Kidney (tissue), 14 donors: Measurements from ENCODE around the gene BANF2. TPM values are rescaled to one million over a fixed set of nuclear protein-coding genes. Genes with fewer than 3 reads are reported as not detected.

Experiments
- DNase-seq, 5 donors: peaks; one replicate each; pipeline ENCODE4 v3.0.0-alpha.2; 2013 to 2020
- FAIRE-seq: peaks from 2 replicates; lab custom pipeline; 2012; peaks lifted over from hg19 to GRCh38; lab: Jason Lieb, UNC
- H3K27ac ChIP-seq, 2 donors: one replicate each; pipeline ENCODE4 v1.7.0; 2013; ENCODE audit warnings: low read depth in 2 of 2, low read length in 2 of 2, inconsistent platforms in 1 of 2
- H3K27me3 ChIP-seq: one replicate; pipeline ENCODE4 v1.7.1; 2013; ENCODE audit warnings: low read length, inconsistent platforms; ENCODE audit not compliant: control insufficient read depth, insufficient read depth
- H3K36me3 ChIP-seq, 3 donors: one replicate each; pipeline versions ENCODE4 v1.7.0 to v1.7.1; 2013; ENCODE audit warnings: low read length in 3 of 3, control low read depth in 1 of 3, inconsistent platforms in 1 of 3; ENCODE audit not compliant: insufficient read depth in 3 of 3, control insufficient read depth in 2 of 3
- H3K4me1 ChIP-seq, 3 donors: one replicate each; pipeline versions ENCODE4 v1.7.0 to v1.7.1; 2013; ENCODE audit warnings: low read length in 3 of 3, inconsistent platforms in 1 of 3, low read depth in 1 of 3; ENCODE audit not compliant: control insufficient read depth in 2 of 3, insufficient read depth in 2 of 3
- H3K4me3 ChIP-seq, 3 donors: one replicate each; pipeline versions ENCODE4 v1.7.0 to v1.8.1; 2013; ENCODE audit warnings: low read length in 3 of 3, control low read depth in 1 of 3, inconsistent platforms in 1 of 3
- H3K9ac ChIP-seq, 3 donors: one replicate each; pipeline versions ENCODE4 v1.7.0 to v1.7.1; 2013; ENCODE audit warnings: low read length in 3 of 3, control low read depth in 1 of 3, inconsistent platforms in 1 of 3
- H3K9me3 ChIP-seq, 3 donors: one replicate each; pipeline versions ENCODE4 v1.7.0 to v1.7.1; 2013; ENCODE audit warnings: low read length in 3 of 3, control low read depth in 1 of 3, inconsistent platforms in 1 of 3; ENCODE audit not compliant: control insufficient read depth in 2 of 3, insufficient read depth in 1 of 3
- CTCF ChIP-seq: IDR thresholded peaks from 3 replicates; pipeline ENCODE4 v1.5.1; 2012; ENCODE audit warnings: mild to moderate bottlenecking, moderate library complexity, borderline replicate concordance; ENCODE audit not compliant: insufficient read depth; ENCODE audit errors: extremely low read depth
- intact Hi-C: fragments of 100-400 bp; cut with DNase I; formaldehyde crosslinking; loops from one replicate; pipeline ENCODE4 v1.11.1; 2022
- polyA plus RNA-seq: library from polyadenylated mRNA; stranded (reverse); fragments of 350-450 nt; fragmentation: Illumina TruSeq; extraction: RNeasy Lipid Tissue Mini Kit (QIAGEN cat#74804); gene quantifications from one replicate; pipeline ENCODE4 v1.2.3, GENCODE V29; 2014; ENCODE audit warnings: low read depth, low replicate concordance; ENCODE audit not compliant: insufficient read depth
- total RNA-seq: library from RNA; stranded (reverse); fragmentation: NEBNext Ultra II Directional; extraction: Animal tissue kit (Norgen Biotek cat#: 25700); gene quantifications from one replicate; pipeline ENCODE4 v1.2.1, GENCODE V29; 2021
- donor health status: control.
- donor health status: control.
- donor health status: control.
- donor health status: control.
- donor health status: control.
- donor health status: DM: yes; HTN: yes; CAD: no.
- donor health status: Normal renal cell carcinoma (clear cell type).

The BANF2 gene
- total and polyA plus RNA-seq, 2 donors from 2014 or later: not detected

GRCh38 chr20:17697171-17697570, 2.6 kb upstream of the BANF2 start:
- no peak for FAIRE-seq
- no peak for TF ChIP-seq CTCF
- Histone ChIP-seq H3K9me3 (no peaks in the 10 kb centered on the region), H3K4me1 (no peaks in the 10 kb centered on the region), H3K27me3 (no peaks in the 10 kb centered on the region), H3K36me3 (no peaks in the 10 kb centered on the region), H3K27ac (no peak overlapping the region), H3K4me3 (no peak overlapping the region), H3K9ac (no peak overlapping the region)
- DNase-seq: no peak
- intact Hi-C loops: no loop called here

- DNase-seq: no peak
- no peak overlapping the region for H3K27ac ChIP-seq
- no peak for FAIRE-seq
Measured at GRCh38 chr20:17698384-17698783, 1.4 kb upstream of the BANF2 start.

GRCh38 chr20:17700637-17701036, 871 bp downstream of the BANF2 start:
- FAIRE-seq (no peak), DNase-seq (no peak)
- intact Hi-C loops: no loop called here
- H3K4me3 ChIP-seq: no peak overlapping the region
- H3K27me3 ChIP-seq: no peaks in the 10 kb centered on the region
- TF ChIP-seq CTCF: no peak
- H3K4me1 ChIP-seq: no peaks in the 10 kb centered on the region
- no peak overlapping the region for H3K27ac ChIP-seq
- no peak overlapping the region for H3K9ac ChIP-seq
- no peaks in the 10 kb centered on the region for H3K36me3 ChIP-seq
- H3K9me3 ChIP-seq: no peaks in the 10 kb centered on the region

More at GRCh38 chr20:17698384-17698783, 1.4 kb upstream of the BANF2 start:
- Histone ChIP-seq H3K4me3 (no peak overlapping the region), H3K9ac (no peak overlapping the region), H3K9me3 (no peaks in the 10 kb centered on the region), H3K27me3 (no peaks in the 10 kb centered on the region), H3K4me1 (no peaks in the 10 kb centered on the region), H3K36me3 (no peaks in the 10 kb centered on the region)
- intact Hi-C loops: no loop called here
- no peak for TF ChIP-seq CTCF

- no peak for DNase-seq
- H3K9me3 ChIP-seq: no peaks in the 10 kb centered on the region
- H3K27me3 ChIP-seq: no peaks in the 10 kb centered on the region
- no peak overlapping the region for H3K9ac ChIP-seq
- TF ChIP-seq CTCF: no peak
- no peak overlapping the region for H3K27ac ChIP-seq
- H3K36me3 ChIP-seq: no peaks in the 10 kb centered on the region
- H3K4me1 ChIP-seq: no peaks in the 10 kb centered on the region
- no peak for FAIRE-seq
- no peak overlapping the region for H3K4me3 ChIP-seq
- intact Hi-C loops: no loop called here
Measured at GRCh38 chr20:17701826-17702225, 2.1 kb downstream of the BANF2 start.
